Glutamatergic neuron (in vitro differentiated cells): Measurements from ENCODE around the gene NT5C1A. TPM values are rescaled to one million over a fixed set of nuclear protein-coding genes. Genes with fewer than 3 reads are reported as not detected.

Source experiments
- DNase-seq: peaks from one replicate; pipeline ENCODE4 v3.0.0; 2022
- H3K27ac Mint-ChIP-seq: one replicate; pipeline ENCODE4 v1.8.0; 2020; ENCODE audit warnings: mild to moderate bottlenecking, mixed read lengths, inconsistent platforms; ENCODE audit not compliant: unreplicated experiment
- H3K27me3 Mint-ChIP-seq: one replicate; pipeline ENCODE4 v1.8.0; 2020; ENCODE audit warnings: mild to moderate bottlenecking, moderate library complexity, mixed read lengths, inconsistent platforms; ENCODE audit not compliant: unreplicated experiment
- H3K36me3 Mint-ChIP-seq: one replicate; pipeline ENCODE4 v1.8.0; 2020; ENCODE audit warnings: mild to moderate bottlenecking, mixed read lengths, inconsistent platforms; ENCODE audit not compliant: unreplicated experiment
- H3K4me1 Mint-ChIP-seq: one replicate; pipeline ENCODE4 v1.8.0; 2020; ENCODE audit warnings: mild to moderate bottlenecking, low read depth, mixed read lengths, inconsistent platforms; ENCODE audit not compliant: unreplicated experiment
- H3K4me3 Mint-ChIP-seq: one replicate; pipeline ENCODE4 v1.8.0; 2020; ENCODE audit warnings: mild to moderate bottlenecking, mixed read lengths, inconsistent platforms; ENCODE audit not compliant: unreplicated experiment
- H3K9me3 Mint-ChIP-seq: one replicate; pipeline ENCODE4 v1.8.0; 2020; ENCODE audit warnings: mild to moderate bottlenecking, moderate library complexity, mixed read lengths, inconsistent platforms; ENCODE audit not compliant: unreplicated experiment
- total RNA-seq: library from RNA; stranded (reverse); fragmentation: NEBNext Ultra II Directional; extraction: Animal tissue kit (Norgen Biotek cat#: 25700); gene quantifications from one replicate; pipeline ENCODE4 v1.2.1, GENCODE V29; 2021; ENCODE audit not compliant: unreplicated experiment
- TF ChIP-seq, protein P1 (sequence below): fragments of 200-600 bp; sonication (generic); IDR thresholded peaks from one replicate; pipeline ENCODE4 v1.5.0; 2021; ENCODE audit not compliant: partially characterized antibody, unreplicated experiment

NT5C1A gene
- total RNA-seq, 1 donor from 2014 or later: not detected

DNA sequence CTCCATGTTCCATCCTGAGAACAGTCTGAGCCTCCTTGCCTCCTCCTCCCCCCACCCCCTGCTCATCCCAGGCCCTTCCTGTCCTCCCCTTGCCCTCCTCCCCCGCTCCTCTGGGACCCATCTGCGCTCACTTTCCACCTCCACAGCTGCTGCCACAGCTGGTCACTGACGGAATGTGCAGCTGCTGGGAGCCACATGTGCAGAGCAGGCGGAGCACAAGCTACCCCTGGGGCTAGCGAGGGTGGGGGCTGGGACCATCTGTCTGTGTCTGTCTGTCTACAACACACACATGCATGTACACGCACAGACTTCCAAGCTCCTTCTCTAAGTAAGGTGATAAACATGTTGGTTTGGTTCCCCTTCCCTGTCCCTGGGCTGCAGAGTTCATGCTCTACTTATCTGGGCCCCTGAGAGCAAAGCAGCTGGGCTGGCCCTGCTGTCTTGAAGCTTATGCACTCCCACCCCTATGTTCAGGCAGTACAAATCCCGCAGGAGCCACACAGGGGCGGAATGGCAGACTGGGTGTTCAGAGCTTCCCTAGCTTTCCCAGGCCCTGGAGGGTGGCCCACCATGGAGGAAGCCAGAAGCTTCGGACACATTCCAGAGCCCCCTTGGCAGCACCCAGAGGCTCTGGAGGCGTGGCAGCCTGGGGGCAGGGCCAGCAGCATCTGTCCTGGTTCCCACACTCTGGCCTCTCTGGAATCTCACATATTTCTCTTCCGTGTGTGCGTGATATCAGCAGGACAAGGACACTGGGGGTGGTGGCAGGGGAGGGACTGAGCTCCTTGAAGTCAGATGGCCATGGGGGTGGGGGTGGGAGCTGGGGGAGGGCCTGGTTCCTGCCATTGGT is 25.4 kb downstream of the NT5C1A start:
- peaks cover 18% of the 10 kb centered on the region for H3K4me1 Mint-ChIP-seq
- H3K27ac Mint-ChIP-seq: peak overlapping the region; percentile 69
- peaks cover 12% of the 10 kb centered on the region for H3K9me3 Mint-ChIP-seq
- TF ChIP-seq, protein P1, sequence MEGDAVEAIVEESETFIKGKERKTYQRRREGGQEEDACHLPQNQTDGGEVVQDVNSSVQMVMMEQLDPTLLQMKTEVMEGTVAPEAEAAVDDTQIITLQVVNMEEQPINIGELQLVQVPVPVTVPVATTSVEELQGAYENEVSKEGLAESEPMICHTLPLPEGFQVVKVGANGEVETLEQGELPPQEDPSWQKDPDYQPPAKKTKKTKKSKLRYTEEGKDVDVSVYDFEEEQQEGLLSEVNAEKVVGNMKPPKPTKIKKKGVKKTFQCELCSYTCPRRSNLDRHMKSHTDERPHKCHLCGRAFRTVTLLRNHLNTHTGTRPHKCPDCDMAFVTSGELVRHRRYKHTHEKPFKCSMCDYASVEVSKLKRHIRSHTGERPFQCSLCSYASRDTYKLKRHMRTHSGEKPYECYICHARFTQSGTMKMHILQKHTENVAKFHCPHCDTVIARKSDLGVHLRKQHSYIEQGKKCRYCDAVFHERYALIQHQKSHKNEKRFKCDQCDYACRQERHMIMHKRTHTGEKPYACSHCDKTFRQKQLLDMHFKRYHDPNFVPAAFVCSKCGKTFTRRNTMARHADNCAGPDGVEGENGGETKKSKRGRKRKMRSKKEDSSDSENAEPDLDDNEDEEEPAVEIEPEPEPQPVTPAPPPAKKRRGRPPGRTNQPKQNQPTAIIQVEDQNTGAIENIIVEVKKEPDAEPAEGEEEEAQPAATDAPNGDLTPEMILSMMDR: no peak
- peaks cover 5% of the 10 kb centered on the region for H3K36me3 Mint-ChIP-seq
- H3K4me3 Mint-ChIP-seq: no peak overlapping the region
- peak; percentile 73 for DNase-seq
- H3K27me3 Mint-ChIP-seq: peaks cover 14% of the 10 kb centered on the region

DNA sequence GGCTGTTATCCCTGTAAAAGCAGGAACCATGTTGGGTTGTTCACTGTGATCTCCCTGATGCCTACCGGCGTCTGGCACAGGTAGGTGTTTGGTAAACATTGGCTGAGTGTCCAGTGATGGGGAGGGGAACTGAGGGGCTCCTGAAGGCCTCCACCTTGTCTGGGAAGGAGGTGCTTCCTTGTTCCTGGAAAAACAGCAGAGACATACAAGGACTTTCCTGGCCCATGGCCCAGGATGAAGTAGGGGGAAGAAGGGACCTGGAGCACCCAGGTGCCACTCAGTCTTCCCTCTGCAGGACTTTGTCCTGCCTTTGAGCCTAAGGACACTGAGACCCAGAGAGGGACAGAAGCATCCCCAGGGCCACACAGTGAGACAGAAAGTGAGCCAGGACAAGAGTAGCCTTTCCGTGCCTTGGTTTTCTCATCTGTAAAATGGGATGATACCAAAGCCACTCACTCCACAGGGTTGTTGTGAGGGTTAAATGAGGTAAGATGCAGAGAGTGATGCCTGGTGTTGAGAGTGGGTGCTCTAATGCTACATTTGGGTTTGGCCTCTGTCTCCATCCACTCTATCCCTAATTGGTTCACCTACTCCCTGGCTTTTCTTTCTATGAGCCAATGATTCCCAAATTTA is 26.4 kb downstream of the NT5C1A start:
- H3K27me3 Mint-ChIP-seq: peaks cover 16% of the 10 kb centered on the region

DNA sequence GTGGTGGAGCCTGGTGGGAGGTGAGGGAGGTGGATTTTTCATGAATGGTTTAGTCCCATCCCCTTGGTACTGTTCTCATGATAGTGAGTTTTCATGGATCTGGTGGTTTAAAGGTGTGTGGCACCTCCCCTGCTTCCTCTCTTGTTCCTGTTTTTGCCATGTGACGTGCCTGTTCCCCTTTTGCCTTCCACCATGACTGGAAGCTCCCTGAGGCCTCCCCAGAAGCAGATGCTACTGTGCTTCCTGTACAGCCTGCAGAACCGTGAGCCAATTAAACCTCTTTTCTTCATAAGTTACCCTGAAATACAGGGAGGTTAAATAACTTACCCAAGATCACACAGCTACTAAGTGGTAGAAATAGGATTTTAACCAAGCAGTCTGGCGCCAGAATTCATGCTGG is 28.2 kb downstream of the NT5C1A start:
- Mint-ChIP-seq H3K27ac (no peak overlapping the region), H3K4me3 (no peak overlapping the region), H3K36me3 (peaks cover 5% of the 10 kb centered on the region), H3K27me3 (peaks cover 16% of the 10 kb centered on the region), H3K9me3 (peaks cover 13% of the 10 kb centered on the region), H3K4me1 (peaks cover 18% of the 10 kb centered on the region)
- no peak for DNase-seq
- TF ChIP-seq, protein P1: no peak

More for the DNA sequence above, 26.4 kb downstream of the NT5C1A start:
- H3K27ac Mint-ChIP-seq: no peak overlapping the region
- no peak overlapping the region for H3K4me3 Mint-ChIP-seq
- H3K4me1 Mint-ChIP-seq: peaks cover 18% of the 10 kb centered on the region
- H3K9me3 Mint-ChIP-seq: peaks cover 12% of the 10 kb centered on the region
- TF ChIP-seq, protein P1: no peak
- DNase-seq: no peak
- H3K36me3 Mint-ChIP-seq: peaks cover 5% of the 10 kb centered on the region

DNA sequence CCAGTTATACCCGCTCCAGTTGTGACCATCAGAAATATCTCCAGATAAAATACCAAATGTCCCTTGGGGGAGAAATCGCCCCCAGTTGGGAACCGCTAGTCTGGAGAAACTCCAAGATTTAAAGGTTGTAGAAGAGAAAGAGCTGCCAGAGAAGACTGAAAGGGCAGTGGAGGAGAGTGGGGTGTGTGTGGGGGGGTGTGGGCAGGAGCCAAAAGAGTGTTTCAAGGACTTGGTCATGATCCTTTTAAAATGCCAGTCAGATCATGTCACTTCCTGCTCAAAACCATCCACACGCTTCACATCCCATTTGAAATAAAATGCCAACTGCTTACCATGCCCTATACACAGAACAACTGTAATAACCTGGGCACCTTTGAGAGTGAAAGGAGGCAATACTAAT is 29.1 kb downstream of the NT5C1A start:
- Mint-ChIP-seq H3K4me3 (no peak overlapping the region), H3K27ac (no peak overlapping the region), H3K4me1 (peaks cover 13% of the 10 kb centered on the region), H3K9me3 (peaks cover 13% of the 10 kb centered on the region), H3K27me3 (peaks cover 16% of the 10 kb centered on the region), H3K36me3 (peaks cover 5% of the 10 kb centered on the region)
- no peak for DNase-seq
- TF ChIP-seq, protein P1: no peak

DNA sequence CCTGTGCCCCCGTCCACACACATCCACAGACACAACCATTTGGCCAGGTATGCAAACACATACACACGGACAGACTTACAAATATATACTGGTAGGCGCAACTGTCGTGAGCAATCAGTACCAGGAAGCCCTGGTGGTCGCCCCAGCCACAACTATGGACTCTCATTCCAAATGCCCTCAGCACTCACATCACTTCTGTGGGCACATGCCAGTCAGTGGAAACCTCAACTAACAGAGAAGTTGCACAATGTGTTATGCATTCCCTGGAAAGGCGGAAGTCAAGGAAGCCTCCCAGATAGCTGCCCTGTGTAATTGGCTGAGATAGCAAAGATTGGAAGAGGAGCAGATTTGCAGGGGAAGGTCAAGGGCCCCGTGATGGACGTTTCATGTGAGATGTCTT is 31.0 kb downstream of the NT5C1A start:
- no peak for DNase-seq
- H3K4me1 Mint-ChIP-seq: peaks cover 10% of the 10 kb centered on the region
- H3K36me3 Mint-ChIP-seq: peaks cover 5% of the 10 kb centered on the region
- no peak overlapping the region for H3K4me3 Mint-ChIP-seq
- peaks cover 9% of the 10 kb centered on the region for H3K9me3 Mint-ChIP-seq
- H3K27me3 Mint-ChIP-seq: peaks cover 16% of the 10 kb centered on the region
- H3K27ac Mint-ChIP-seq: no peak overlapping the region
- TF ChIP-seq, protein P1: no peak
